ENCODE measurements around the gene ELK4.

DNA sequence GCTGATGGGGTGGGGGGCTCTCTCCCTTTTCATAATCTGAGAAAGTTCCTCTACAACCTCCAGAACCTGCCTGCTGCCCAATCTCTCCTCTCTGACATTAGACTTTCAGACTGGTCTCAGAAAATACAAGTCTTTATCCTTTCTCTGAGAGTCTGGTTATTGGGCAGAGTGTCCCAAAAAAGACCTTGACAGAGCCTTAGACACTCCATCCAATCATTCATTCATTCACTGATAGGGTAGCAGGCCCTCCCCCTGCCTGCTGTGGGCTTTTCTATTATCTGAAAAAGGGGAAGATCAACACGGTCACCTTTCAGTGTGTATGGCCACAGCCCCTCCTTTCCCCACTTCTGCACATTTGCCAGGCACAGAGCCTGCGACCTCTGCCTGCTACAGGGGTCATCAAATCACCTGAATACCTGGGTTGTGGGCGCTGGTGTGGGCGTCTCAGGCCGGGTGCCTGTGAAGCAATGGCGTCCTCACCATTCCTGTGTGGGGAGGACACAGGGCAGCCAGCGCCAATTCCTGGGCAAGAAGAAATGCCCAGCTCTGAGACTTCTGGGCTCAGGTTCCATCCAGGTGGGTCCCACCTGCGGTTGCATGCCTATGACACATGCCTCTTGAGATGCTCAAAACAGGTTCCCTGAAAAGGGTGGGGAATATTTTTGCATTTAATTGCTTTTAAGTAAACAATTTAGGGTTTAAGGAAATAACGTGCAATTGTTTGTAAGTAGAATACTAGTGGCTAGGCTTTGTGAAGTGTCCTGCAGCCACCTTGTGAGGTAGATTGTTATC is 52.8 kb downstream of the ELK4 start:
- TF ChIP-seq, protein P1, sequence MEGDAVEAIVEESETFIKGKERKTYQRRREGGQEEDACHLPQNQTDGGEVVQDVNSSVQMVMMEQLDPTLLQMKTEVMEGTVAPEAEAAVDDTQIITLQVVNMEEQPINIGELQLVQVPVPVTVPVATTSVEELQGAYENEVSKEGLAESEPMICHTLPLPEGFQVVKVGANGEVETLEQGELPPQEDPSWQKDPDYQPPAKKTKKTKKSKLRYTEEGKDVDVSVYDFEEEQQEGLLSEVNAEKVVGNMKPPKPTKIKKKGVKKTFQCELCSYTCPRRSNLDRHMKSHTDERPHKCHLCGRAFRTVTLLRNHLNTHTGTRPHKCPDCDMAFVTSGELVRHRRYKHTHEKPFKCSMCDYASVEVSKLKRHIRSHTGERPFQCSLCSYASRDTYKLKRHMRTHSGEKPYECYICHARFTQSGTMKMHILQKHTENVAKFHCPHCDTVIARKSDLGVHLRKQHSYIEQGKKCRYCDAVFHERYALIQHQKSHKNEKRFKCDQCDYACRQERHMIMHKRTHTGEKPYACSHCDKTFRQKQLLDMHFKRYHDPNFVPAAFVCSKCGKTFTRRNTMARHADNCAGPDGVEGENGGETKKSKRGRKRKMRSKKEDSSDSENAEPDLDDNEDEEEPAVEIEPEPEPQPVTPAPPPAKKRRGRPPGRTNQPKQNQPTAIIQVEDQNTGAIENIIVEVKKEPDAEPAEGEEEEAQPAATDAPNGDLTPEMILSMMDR (IDR thresholded peaks at IDR 0.05): no peak
- TF ChIP-seq ZFX (IDR thresholded peaks at IDR 0.05; ENCODE audit: borderline replicate concordance): no peak

Measured in 22Rv1 (cell line).